Spleen (tissue), 11 donors: ENCODE data around the gene CHKA. TPM values are rescaled to one million over a fixed set of nuclear protein-coding genes. Genes with fewer than 3 reads are reported as not detected.

Source experiments
- DNase-seq: peaks from one replicate; pipeline ENCODE4 v3.0.0-alpha.2; 2020
- H3K27ac ChIP-seq, 8 donors: fragments of 200-600 bp; sonication (generic) in 7 of 8; 1 replicate in 4 of 8; 2 replicates in 4 of 8; pipeline versions ENCODE4 v1.5.0 to v1.8.0; 2016 to 2021; ENCODE audit warnings: inconsistent platforms in 4 of 8, mild to moderate bottlenecking in 4 of 8, moderate library complexity in 1 of 8
- H3K27me3 ChIP-seq, 7 donors: fragments of 200-600 bp; sonication (generic) in 6 of 7; replicated peaks in 1 of 7; 1 replicate in 4 of 7; 2 replicates in 3 of 7; pipeline versions ENCODE4 v1.5.0 to v1.8.0; 2016 to 2021; ENCODE audit warnings: inconsistent platforms in 3 of 7, mild to moderate bottlenecking in 1 of 7
- H3K36me3 ChIP-seq, 6 donors: fragments of 200-600 bp; sonication (generic) in 5 of 6; 1 replicate in 4 of 6; 2 replicates in 2 of 6; pipeline versions ENCODE4 v1.5.0 to v1.8.0; 2016 to 2021; ENCODE audit warnings: inconsistent platforms in 2 of 6
- H3K4me1 ChIP-seq, 6 donors: fragments of 200-600 bp; sonication (generic) in 5 of 6; 1 replicate in 3 of 6; 2 replicates in 3 of 6; pipeline versions ENCODE4 v1.5.0 to v1.8.0; 2016 to 2021; ENCODE audit warnings: inconsistent platforms in 3 of 6
- H3K4me3 ChIP-seq, 8 donors: fragments of 200-600 bp; sonication (generic) in 7 of 8; 1 replicate in 4 of 8; 2 replicates in 4 of 8; pipeline versions ENCODE4 v1.5.0 to v1.8.0; 2016 to 2021; ENCODE audit warnings: inconsistent platforms in 4 of 8, mild to moderate bottlenecking in 4 of 8, moderate library complexity in 2 of 8
- H3K9me3 ChIP-seq, 8 donors: fragments of 200-600 bp; sonication (generic) in 7 of 8; 1 replicate in 4 of 8; 2 replicates in 4 of 8; pipeline versions ENCODE4 v1.5.0 to v1.8.0; 2016 to 2021; ENCODE audit warnings: inconsistent platforms in 4 of 8
- CTCF ChIP-seq, 11 experiments: fragments of 200-600 bp in 7 of 11; fragments of 450-650 bp in 4 of 11; sonication (generic) in 4 of 11; IDR thresholded peaks in 8 of 11; conservative IDR thresholded peaks in 3 of 11; 1 replicate in 7 of 11; 2 replicates in 4 of 11; pipeline versions ENCODE4 v1.4.0 to v1.8.0; 2016 to 2021; ENCODE audit warnings: antibody characterized with exemption in 11 of 11, inconsistent platforms in 4 of 11, mild to moderate bottlenecking in 1 of 11
- POLR2A ChIP-seq, 3 donors: fragments of 450-650 bp; IDR thresholded peaks; one replicate each; pipeline ENCODE4 v1.5.1; 2017; ENCODE audit warnings: antibody characterized with exemption in 3 of 3, mild to moderate bottlenecking in 1 of 3
- POLR2AphosphoS5 ChIP-seq, 3 donors: sonication (generic); formaldehyde crosslinking; IDR thresholded peaks; one replicate each; pipeline ENCODE4 v1.5.1; 2017; ENCODE audit warnings: antibody characterized with exemption in 3 of 3
- WGBS, 5 donors: extraction: QIAGEN DNeasy Blood & Tissue Kit in 3 of 5; methylation state at CpG; one replicate each; pipeline versions ENCODE4 v1.1.5 to v1.1.7; 2013 to 2018; 5-methylcytosine and 5-hydroxymethylcytosine counted together
- intact Hi-C: fragments of 100-400 bp; cut with DNase I; formaldehyde crosslinking; loops from one replicate; pipeline ENCODE4 v1.15.0; 2023; ENCODE audit warnings: low total_unique reads
- polyA plus RNA-seq, 3 donors: library from polyadenylated mRNA; stranded (reverse); fragments of 200-250 nt; gene quantifications; one replicate each; pipeline ENCODE4 v1.2.1, GENCODE V29; 2013
- total RNA-seq, 7 donors: library from RNA; depleted of rRNA in 3 of 7; stranded (reverse); fragments of >200 nt in 3 of 7; fragmentation: NEBNext Ultra II Directional in 4 of 7; extraction: Animal tissue kit (Norgen Biotek cat#: 25700) in 4 of 7; gene quantifications; one replicate each; pipeline versions ENCODE4 v1.1.0 to v1.2.1, GENCODE V29; 2016 to 2021
- donor health status: healthy with polysubstance abuse.
- donor health status: DM: no; HTN: no; CAD: no; lungs with moderate emphysema.
- donor health status: DM: no; HTN: no; CAD: no.
- donor health status: Bipolar disorder and iron deficiency.
- donor health status: healthy.
- donor health status: DM: no; HTN: no; CAD: no.
- donor health status: DM: yes; HTN: yes; CAD: no.

CHKA gene
- total and polyA plus RNA-seq, 10 donors: 19.7 to 76.1 (median 33.4) TPM

GRCh38 chr11:68024508-68024907, 96.7 kb downstream of the CHKA start:
- H3K4me3 ChIP-seq: no peak overlapping the region
- no peaks in the 10 kb centered on the region for H3K27me3 ChIP-seq
- no peak overlapping the region for H3K27ac ChIP-seq
- H3K9me3 ChIP-seq: peaks cover 0 to 11% (median 0%) of the 10 kb centered on the region in 8 donors
- WGBS, 5 donors: 88 to 93% (median 93%) methylated on average over 5 of the region's 5 CpGs
- no peak for TF ChIP-seq POLR2AphosphoS5 (IDR thresholded peaks at IDR 0.05)
- TF ChIP-seq POLR2A (IDR thresholded peaks at IDR 0.05): no peak
- TF ChIP-seq CTCF (IDR thresholded peaks at IDR 0.05 in 8 of 11, conservative IDR thresholded peaks at IDR 0.05 in 3 of 11): no peak
- no peak for DNase-seq
- intact Hi-C loops: no loop called here
- H3K36me3 ChIP-seq: peaks cover 0 to 89% (median 20%) of the 10 kb centered on the region in 6 donors
- peaks cover 0 to 17% (median 5%) of the 10 kb centered on the region in 6 donors for H3K4me1 ChIP-seq

GRCh38 chr11:68022531-68022930, 98.7 kb downstream of the CHKA start:
- Histone ChIP-seq H3K27me3 (no peaks in the 10 kb centered on the region), H3K36me3 (peaks cover 0 to 100% (median 20%) of the 10 kb centered on the region in 6 donors), H3K4me3 (no peak overlapping the region), H3K4me1 (peaks cover 0 to 12% (median 5%) of the 10 kb centered on the region in 6 donors), H3K9me3 (peaks cover 0 to 11% (median 0%) of the 10 kb centered on the region in 8 donors), H3K27ac (no peak overlapping the region)
- 88 to 95% (median 91%) methylated on average over 12 to 13 of the region's 13 CpGs for WGBS, 5 donors
- TF ChIP-seq CTCF (IDR thresholded peaks at IDR 0.05 in 8 of 11, conservative IDR thresholded peaks at IDR 0.05 in 3 of 11) (no peak), POLR2AphosphoS5 (IDR thresholded peaks at IDR 0.05) (no peak), POLR2A (IDR thresholded peaks at IDR 0.05) (no peak)
- intact Hi-C loops: no loop called here
- no peak for DNase-seq

GRCh38 chr11:68021167-68021787, 99.9 kb downstream of the CHKA start:
- DNase-seq: no peak
- Histone ChIP-seq H3K27me3 (no peaks in the 10 kb centered on the region), H3K36me3 (peaks cover 0 to 99% (median 20%) of the 10 kb centered on the region in 6 donors), H3K4me1 (peaks cover 0 to 21% (median 8%) of the 10 kb centered on the region in 6 donors), H3K4me3 (no peak overlapping the region), H3K9me3 (peaks cover 0 to 11% (median 0%) of the 10 kb centered on the region in 8 donors), H3K27ac (no peak overlapping the region)
- WGBS, 5 donors: 73 to 86% (median 79%) methylated on average over 13 to 27 of the region's 27 CpGs
- intact Hi-C loops: no loop called here
- TF ChIP-seq POLR2A (IDR thresholded peaks at IDR 0.05) (no peak), CTCF (IDR thresholded peaks at IDR 0.05 in 8 of 11, conservative IDR thresholded peaks at IDR 0.05 in 3 of 11) (peak in 3 of 11 experiments; percentile 8 to 24 (median 18))

DNA sequence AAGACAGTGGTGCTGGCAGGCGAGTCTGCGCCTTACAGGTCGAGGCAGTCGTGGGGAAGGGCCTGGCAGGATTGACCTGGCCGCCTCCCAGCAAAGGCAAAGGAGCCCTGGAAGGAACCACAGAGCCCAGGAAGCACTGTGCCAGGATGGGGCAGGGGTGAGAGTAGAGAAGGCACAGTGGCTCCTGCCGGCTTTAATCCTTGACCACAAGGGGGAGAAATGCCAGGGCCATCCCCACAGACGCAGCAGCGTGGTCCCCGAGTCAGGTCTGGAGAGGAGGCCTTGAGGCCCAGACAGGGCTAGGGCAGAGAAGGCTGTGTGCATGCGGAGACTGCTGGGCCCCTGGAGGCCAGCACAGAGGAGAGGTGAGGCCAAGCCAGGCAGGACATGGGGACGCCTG, 100.6 kb downstream of the CHKA start:
- Histone ChIP-seq H3K27me3 (no peaks in the 10 kb centered on the region), H3K4me1 (peaks cover 0 to 21% (median 8%) of the 10 kb centered on the region in 6 donors), H3K36me3 (peaks cover 0 to 99% (median 20%) of the 10 kb centered on the region in 6 donors), H3K9me3 (peaks cover 0 to 11% (median 0%) of the 10 kb centered on the region in 8 donors), H3K27ac (no peak overlapping the region), H3K4me3 (no peak overlapping the region)
- intact Hi-C loops: no loop called here
- TF ChIP-seq CTCF (IDR thresholded peaks at IDR 0.05 in 8 of 11, conservative IDR thresholded peaks at IDR 0.05 in 3 of 11): peak in 3 of 11 experiments; percentile 8 to 14 (median 14)
- no peak for TF ChIP-seq POLR2A (IDR thresholded peaks at IDR 0.05)
- DNase-seq: no peak
- 56 to 69% (median 64%) methylated on average over 11 of the region's 11 CpGs for WGBS, 5 donors
